NT2/D1 (cell line): ENCODE measurements around the gene ERVFRD-1.
"Not testable (repeated sequence)": the region's sequence is repeated elsewhere in the genome, so short reads cannot be mapped to it uniquely, and the experiment has no call there.

ENCODE experiments used
- SUZ12 ChIP-seq: IDR thresholded peaks from 2 replicates; pipeline ENCODE4 v1.6.1; 2011; ENCODE audit not compliant: insufficient read length, insufficient read depth; ENCODE audit errors: extremely low read depth
- YY1 ChIP-seq: IDR thresholded peaks from 2 replicates; pipeline ENCODE4 v1.6.1; 2011; ENCODE audit not compliant: insufficient read length, insufficient read depth
- ZNF274 ChIP-seq: IDR thresholded peaks from 2 replicates; pipeline ENCODE4 v1.6.1; 2011; ENCODE audit warnings: mild to moderate bottlenecking, low read depth, low read length

DNA sequence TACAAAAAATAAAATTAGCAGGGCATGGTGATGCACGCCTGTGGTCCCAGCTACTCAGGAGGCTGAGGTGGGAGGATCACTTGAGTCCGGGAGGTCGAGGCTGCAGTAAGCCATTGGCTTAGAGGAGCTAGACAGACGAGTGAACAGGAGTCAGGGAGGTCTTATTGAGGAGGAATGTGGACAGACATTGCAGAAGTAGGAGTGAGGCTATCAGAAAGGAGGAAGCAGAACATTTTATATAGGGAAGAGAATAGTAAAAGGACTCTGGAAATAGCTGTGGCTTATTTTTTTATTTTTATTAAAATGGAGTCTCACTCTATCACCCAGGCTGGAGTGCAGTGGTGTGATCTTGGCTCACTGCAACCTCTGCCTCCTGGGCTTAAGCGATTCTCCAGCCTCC is 20.4 kb downstream of the ERVFRD-1 start:
- TF ChIP-seq ZNF274, SUZ12, YY1: not testable (repeated sequence)
